ENCODE measurements around the gene TRAF3IP1.
"Not testable (repeated sequence)": the region's sequence is repeated elsewhere in the genome, so short reads cannot be mapped to it uniquely, and the experiment has no call there.

Gene TRAF3IP1

GRCh38 chr2:238359403-238359802 lies 39.1 kb downstream of the TRAF3IP1 start:
- POLR2A ChIA-PET (ENCODE audit: low non-redundant PET): no interaction called here
- H3K27ac ChIP-seq: no peak overlapping the region
- no peak for DNase-seq (ENCODE audit: low spot score)
- CTCF ChIA-PET: no interaction called here
- TF ChIP-seq, protein P1, sequence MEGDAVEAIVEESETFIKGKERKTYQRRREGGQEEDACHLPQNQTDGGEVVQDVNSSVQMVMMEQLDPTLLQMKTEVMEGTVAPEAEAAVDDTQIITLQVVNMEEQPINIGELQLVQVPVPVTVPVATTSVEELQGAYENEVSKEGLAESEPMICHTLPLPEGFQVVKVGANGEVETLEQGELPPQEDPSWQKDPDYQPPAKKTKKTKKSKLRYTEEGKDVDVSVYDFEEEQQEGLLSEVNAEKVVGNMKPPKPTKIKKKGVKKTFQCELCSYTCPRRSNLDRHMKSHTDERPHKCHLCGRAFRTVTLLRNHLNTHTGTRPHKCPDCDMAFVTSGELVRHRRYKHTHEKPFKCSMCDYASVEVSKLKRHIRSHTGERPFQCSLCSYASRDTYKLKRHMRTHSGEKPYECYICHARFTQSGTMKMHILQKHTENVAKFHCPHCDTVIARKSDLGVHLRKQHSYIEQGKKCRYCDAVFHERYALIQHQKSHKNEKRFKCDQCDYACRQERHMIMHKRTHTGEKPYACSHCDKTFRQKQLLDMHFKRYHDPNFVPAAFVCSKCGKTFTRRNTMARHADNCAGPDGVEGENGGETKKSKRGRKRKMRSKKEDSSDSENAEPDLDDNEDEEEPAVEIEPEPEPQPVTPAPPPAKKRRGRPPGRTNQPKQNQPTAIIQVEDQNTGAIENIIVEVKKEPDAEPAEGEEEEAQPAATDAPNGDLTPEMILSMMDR (conservative IDR thresholded peaks at IDR 0.05; ENCODE audit: low read depth): no peak

GRCh38 chr2:238361877-238362276 lies 41.6 kb downstream of the TRAF3IP1 start:
- no peak for DNase-seq (ENCODE audit: low spot score)
- TF ChIP-seq, protein P1 (conservative IDR thresholded peaks at IDR 0.05; ENCODE audit: low read depth): no peak
- POLR2A ChIA-PET (ENCODE audit: low non-redundant PET): no interaction called here
- H3K27ac ChIP-seq: no peak overlapping the region
- CTCF ChIA-PET: interaction anchor here (0.7 kb wide), 1 partner anchor 61 kb away, joined by 3 read pairs; no protein-coding TSS in a partner anchor

DNA sequence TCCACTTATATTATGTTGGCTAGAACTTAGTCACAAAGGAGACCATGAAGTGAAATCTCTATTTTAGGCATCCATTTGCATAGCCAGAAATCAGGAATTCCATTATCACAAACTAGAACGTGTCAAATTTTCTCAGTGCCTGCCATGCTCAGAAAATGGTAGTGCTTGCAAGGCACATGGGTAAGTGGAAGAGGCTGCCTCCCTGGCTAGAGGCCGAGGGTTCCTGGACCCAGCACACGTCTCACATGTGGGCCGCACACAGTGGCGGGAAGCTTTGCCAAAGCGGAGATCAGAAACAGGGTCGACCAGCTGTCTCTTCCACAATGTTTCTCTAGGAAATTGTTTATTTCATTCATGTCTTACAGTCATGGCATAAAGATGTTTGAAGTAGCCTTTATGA lies 42.3 kb downstream of the TRAF3IP1 start:
- CTCF ChIA-PET: interaction anchor here (0.6 to 0.7 kb wide), 4 partner anchors 60 to 629 kb away, joined by 3 read pairs; no protein-coding TSS in a partner anchor
- POLR2A ChIA-PET (ENCODE audit: low non-redundant PET): no interaction called here
- no peak for DNase-seq (ENCODE audit: low spot score)
- TF ChIP-seq, protein P1 (conservative IDR thresholded peaks at IDR 0.05; ENCODE audit: low read depth): no peak
- no peak overlapping the region for H3K27ac ChIP-seq

DNA sequence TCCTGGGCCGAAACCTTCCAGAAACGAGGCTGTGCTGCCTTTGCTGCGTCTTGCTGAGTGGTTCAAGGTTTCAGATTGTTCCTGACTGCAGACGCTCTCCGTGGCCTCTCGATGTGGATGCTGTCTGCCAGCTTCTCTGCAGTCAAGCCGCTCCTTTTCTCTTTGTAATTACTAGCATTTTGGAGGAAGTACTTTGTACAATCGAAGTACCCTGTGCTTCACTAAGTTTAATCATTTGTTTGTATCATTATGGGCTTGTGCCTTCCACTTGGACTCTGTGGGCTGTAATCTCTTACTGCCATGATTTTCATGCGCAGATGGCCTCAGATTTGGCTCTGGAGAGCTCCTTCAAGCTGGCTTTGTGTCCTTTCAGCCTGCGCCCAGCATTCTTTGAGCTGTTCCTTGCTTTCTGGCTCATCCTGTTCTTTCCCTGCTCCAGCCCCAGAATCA lies 49.3 kb downstream of the TRAF3IP1 start:
- DNase-seq (ENCODE audit: low spot score): no peak
- TF ChIP-seq, protein P1 (conservative IDR thresholded peaks at IDR 0.05; ENCODE audit: low read depth): no peak
- ChIA-PET CTCF (interaction anchor here (0.6 to 4.1 kb wide), 4 partner anchors 10 to 415 kb away, joined by 3 to 19 read pairs (median 9); no protein-coding TSS in a partner anchor), POLR2A (ENCODE audit: low non-redundant PET) (interaction anchor here (0.5 kb wide), 1 partner anchor 49 kb away, joined by 3 read pairs; no protein-coding TSS in a partner anchor)
- peak overlapping the region; percentile 17; the same call in 1 of the 2 replicates for H3K27ac ChIP-seq

DNA sequence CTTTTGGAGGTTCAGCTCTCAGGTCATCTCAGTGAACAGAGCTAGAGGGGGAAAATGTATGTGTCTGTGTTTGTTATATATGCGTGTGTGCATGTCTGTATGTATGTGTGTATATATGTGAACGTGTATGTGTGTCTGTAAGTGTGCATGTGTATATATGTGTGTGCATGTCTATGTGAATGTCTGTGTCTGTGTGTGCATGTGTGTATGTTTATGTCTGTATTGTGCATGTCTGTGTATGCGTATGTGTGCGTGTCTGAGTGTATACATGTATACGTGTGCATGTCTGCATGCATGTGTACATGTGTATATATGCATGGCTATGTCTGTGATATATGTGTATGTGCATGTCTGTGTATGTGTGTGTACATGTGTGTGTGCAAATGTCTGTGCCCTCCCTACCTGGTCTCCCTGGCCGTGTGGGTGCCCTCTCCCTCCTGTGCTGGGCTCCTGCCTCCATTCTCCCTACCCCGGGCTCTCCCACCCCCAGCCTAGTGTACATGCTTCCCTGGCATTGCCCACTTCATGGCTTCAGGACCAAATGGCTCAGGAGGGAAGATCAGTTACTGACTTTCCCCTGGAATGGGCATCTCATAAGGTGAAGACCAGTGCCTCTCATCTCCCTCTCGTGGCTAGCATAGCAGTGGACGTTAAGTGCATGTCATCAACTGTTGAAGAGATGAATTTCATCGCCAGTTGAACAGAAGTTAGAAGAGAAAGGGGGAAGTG lies 49.9 kb downstream of the TRAF3IP1 start:
- CTCF ChIA-PET: interaction anchor here (0.5 to 1.6 kb wide), 15 partner anchors 9 to 1287 kb away, joined by 3 to 19 read pairs (median 3); no protein-coding TSS in a partner anchor
- no peak for DNase-seq (ENCODE audit: low spot score)
- H3K27ac ChIP-seq: no peak overlapping the region
- TF ChIP-seq, protein P1 (conservative IDR thresholded peaks at IDR 0.05; ENCODE audit: low read depth): no peak
- POLR2A ChIA-PET (ENCODE audit: low non-redundant PET): interaction anchor here (0.5 to 1.1 kb wide), 2 partner anchors 49 to 84 kb away, joined by 3 read pairs; no protein-coding TSS in a partner anchor

DNA sequence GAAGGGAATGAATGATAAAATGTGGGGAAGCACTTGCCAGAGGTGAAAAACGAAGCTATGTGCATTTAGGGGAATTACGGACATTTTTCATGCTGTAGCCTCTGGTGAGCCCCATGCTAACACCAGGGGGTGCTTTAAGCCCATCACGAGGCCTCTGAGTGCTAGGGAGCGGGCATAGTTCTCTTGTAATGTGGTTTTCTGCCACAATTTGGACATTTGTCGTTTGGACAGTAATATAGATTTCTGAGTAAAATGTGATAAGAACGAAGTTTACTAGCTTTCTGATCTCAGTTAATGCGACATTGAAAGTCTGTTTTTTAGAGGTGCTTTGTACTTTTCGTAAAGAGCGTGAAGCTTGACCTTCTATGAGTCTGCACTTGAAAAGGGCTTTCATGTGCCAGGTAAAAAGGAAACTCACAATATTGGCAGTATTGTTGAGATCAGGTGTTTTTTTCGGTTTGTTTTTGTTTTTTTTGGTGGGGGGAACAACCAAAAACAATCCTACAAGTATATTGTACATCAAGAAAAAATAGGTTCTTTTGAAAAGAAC lies 50.6 kb downstream of the TRAF3IP1 start:
- H3K27ac ChIP-seq: no peak overlapping the region
- TF ChIP-seq, protein P1 (conservative IDR thresholded peaks at IDR 0.05; ENCODE audit: low read depth): peak; percentile 78
- peak; percentile 75 for DNase-seq (ENCODE audit: low spot score)
- POLR2A ChIA-PET (ENCODE audit: low non-redundant PET): interaction anchor here (1.1 kb wide), 1 partner anchor 84 kb away, joined by 3 read pairs; no protein-coding TSS in a partner anchor
- CTCF ChIA-PET: interaction anchor here (0.5 to 1.6 kb wide), 22 partner anchors 9 to 1288 kb away, joined by 3 to 19 read pairs (median 3); no protein-coding TSS in a partner anchor

- CTCF ChIA-PET; DNase-seq (ENCODE audit: low spot score); H3K27ac ChIP-seq; POLR2A ChIA-PET (ENCODE audit: low non-redundant PET): not testable (repeated sequence)
Observed at GRCh38 chr2:238372277-238372676, 52.0 kb downstream of the TRAF3IP1 start.
